ENCODE measurements around the gene MRPL32. TPM values are rescaled to one million over a fixed set of nuclear protein-coding genes. Genes with fewer than 3 reads are reported as not detected.

MRPL32 gene
- total and polyA plus RNA-seq, 2 experiments from 2014 or later, result 77.0 to 125 TPM

- H3K36me3 ChIP-seq, result peaks cover 37% of the 10 kb centered on the region
- no peak overlapping the region for H3K27ac ChIP-seq
These were observed 16.8 kb upstream of the MRPL32 start for GRCh38 chr7:42915356-42915755.

GRCh38 chr7:42922017-42922753, 10.0 kb upstream of the MRPL32 start:
- no peaks in the 10 kb centered on the region for H3K27me3 ChIP-seq
- H3K4me3 ChIP-seq, result no peak overlapping the region
- no peak for DNase-seq (ENCODE audit: low read depth in 1 of 2, low spot score in 1 of 2)
- peaks cover 79% of the 10 kb centered on the region for H3K36me3 ChIP-seq
- H3K4me1 ChIP-seq (ENCODE audit: low read depth), result no peaks in the 10 kb centered on the region
- no peaks in the 10 kb centered on the region for H3K9me3 ChIP-seq (ENCODE audit: low read depth)
- no peak for TF ChIP-seq CTCF (IDR thresholded peaks at IDR 0.05; ENCODE audit: low read depth, low read length)
- no peak overlapping the region for H3K27ac ChIP-seq

More at GRCh38 chr7:42915356-42915755, 16.8 kb upstream of the MRPL32 start:
- H3K4me1 ChIP-seq (ENCODE audit: low read depth), result peaks cover 8% of the 10 kb centered on the region
- DNase-seq (ENCODE audit: low read depth in 1 of 2, low spot score in 1 of 2), result peak in 1 of 2 donors; percentile 79
- no peak overlapping the region for H3K4me3 ChIP-seq
- H3K9me3 ChIP-seq (ENCODE audit: low read depth), result no peaks in the 10 kb centered on the region
- no peak for TF ChIP-seq CTCF (IDR thresholded peaks at IDR 0.05; ENCODE audit: low read depth, low read length)
- H3K27me3 ChIP-seq, result no peaks in the 10 kb centered on the region

- TF ChIP-seq CTCF (IDR thresholded peaks at IDR 0.05; ENCODE audit: low read depth, low read length), result no peak
- no peak for DNase-seq (ENCODE audit: low read depth in 1 of 2, low spot score in 1 of 2)
- H3K4me3 ChIP-seq, result no peak overlapping the region
- H3K27me3 ChIP-seq, result no peaks in the 10 kb centered on the region
- H3K9me3 ChIP-seq (ENCODE audit: low read depth), result no peaks in the 10 kb centered on the region
- no peak overlapping the region for H3K27ac ChIP-seq
- no peaks in the 10 kb centered on the region for H3K4me1 ChIP-seq (ENCODE audit: low read depth)
- peaks cover 64% of the 10 kb centered on the region for H3K36me3 ChIP-seq
These were observed 7.8 kb upstream of the MRPL32 start for GRCh38 chr7:42924223-42924838.

DNA sequence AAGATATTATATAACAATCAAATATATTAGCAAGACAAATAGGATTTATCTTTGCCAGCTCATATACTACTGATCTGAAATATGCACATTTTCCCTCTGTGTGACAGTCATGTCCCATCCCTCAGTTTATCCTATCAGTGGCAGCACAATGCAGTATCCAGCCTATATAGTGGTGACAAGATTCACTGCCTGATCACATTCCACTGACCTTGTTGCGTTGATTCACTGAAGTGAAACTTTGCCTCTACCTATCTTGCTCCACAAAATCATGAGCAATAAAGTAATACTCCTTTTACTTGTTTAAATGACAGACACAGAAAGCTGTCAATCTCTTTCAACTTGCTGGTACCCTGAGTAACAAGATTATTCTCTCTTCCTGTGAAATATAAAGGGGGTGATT, 6.5 kb upstream of the MRPL32 start:
- H3K27ac ChIP-seq, result no peak overlapping the region
- H3K36me3 ChIP-seq, result peaks cover 52% of the 10 kb centered on the region
- H3K9me3 ChIP-seq (ENCODE audit: low read depth), result no peaks in the 10 kb centered on the region
- H3K27me3 ChIP-seq, result no peaks in the 10 kb centered on the region
- no peak for DNase-seq (ENCODE audit: low read depth in 1 of 2, low spot score in 1 of 2)
- no peak overlapping the region for H3K4me3 ChIP-seq
- H3K4me1 ChIP-seq (ENCODE audit: low read depth), result no peaks in the 10 kb centered on the region
- no peak for TF ChIP-seq CTCF (IDR thresholded peaks at IDR 0.05; ENCODE audit: low read depth, low read length)

DNA sequence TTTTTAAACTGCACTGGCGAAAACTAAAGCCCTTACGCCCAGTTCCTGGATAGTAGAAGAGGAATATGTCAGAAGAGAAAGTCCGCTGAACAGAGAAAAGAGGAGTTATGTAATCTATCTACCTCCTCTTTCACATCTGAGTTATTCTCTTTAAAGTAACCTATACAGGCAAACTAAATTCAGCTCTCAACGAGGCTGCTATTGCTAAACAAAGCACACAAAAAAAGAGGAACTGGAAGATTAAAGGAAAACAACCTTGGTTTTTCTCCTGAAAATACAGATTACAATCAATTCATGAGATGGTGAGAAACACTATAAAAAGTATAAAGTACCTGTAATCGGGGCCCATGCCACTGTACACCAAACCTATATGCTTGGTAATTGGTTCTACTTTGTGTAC, 6.0 kb upstream of the MRPL32 start:
- no peak overlapping the region for H3K27ac ChIP-seq

More for the DNA sequence above, 6.0 kb upstream of the MRPL32 start:
- no peak for DNase-seq (ENCODE audit: low read depth in 1 of 2, low spot score in 1 of 2)
- Histone ChIP-seq H3K9me3 (ENCODE audit: low read depth) (no peaks in the 10 kb centered on the region), H3K4me1 (ENCODE audit: low read depth) (no peaks in the 10 kb centered on the region), H3K36me3 (peaks cover 47% of the 10 kb centered on the region), H3K27me3 (no peaks in the 10 kb centered on the region), H3K4me3 (no peak overlapping the region)
- TF ChIP-seq CTCF (IDR thresholded peaks at IDR 0.05; ENCODE audit: low read depth, low read length), result no peak

All from cardiac muscle cell (in vitro differentiated cells and primary cell).